ENCODE data around the gene PDE10A. TPM values are rescaled to one million over a fixed set of nuclear protein-coding genes. Genes with fewer than 3 reads are reported as not detected.
A peak's percentile ranks its signal among the peaks of the same experiment; 100 is the strongest.

PDE10A gene
- total and polyA plus RNA-seq, 7 experiments from 2014 or later: not detected

DNA sequence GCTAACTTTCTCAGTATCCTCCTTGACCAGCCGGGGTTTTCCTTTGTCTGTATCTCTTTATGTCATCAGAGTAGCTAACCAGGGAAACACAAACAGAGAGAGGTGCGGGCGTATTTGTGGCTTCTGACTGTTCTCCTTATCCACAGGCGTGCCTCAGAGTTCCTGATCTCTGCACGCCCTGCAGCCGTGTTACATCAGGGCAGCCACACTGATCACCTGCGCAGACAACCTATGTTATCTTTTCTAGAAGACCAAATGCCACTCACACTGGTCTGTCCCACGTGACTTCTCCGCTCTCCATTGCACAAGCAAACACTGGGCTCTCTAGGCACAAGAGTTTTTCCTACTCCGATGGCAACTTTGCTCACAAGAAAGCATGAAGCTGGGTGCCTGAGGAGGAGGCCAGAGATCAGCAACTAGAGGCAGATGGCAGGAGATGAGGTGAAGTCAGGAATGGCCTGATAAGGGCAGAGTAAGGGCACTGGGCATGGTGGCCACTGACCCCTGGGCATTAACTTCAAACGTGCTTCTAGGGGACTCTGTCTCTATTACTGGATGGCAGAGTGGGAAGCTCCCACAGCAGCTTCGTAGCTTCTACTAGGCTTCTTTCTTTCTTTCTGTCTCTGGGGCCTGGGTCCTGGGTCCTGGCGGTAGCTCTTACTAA is 4.5 kb downstream of the PDE10A start:
- peak overlapping the region in 1 of 10 donors; percentile 18 for H3K4me3 Mint-ChIP-seq
- intact Hi-C loops (cut with micrococcal nuclease): loop anchor here in 1 of 2 donors (1.0 kb wide), 1 partner anchor 8 kb away; no protein-coding TSS in a partner anchor

DNA sequence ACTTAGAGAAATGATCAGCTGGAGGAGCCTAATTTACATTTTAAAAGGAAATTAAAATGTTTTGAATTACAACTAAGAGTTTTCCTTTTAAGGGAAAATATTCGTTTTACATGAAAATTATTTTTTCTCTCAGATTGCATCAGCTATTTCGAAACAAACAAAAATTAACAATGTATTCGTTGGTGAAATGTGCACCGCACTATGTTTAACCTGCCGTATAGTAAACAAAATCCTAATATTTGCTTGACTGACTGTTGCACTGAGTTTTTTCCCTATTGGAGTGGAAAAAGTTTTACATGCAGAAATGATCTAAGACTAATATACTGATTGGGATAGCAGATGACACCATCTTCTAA is 5.7 kb downstream of the PDE10A start:
- Mint-ChIP-seq H3K36me3 (no peaks in the 10 kb centered on the region), H3K4me1 (peaks cover 0 to 5% (median 0%) of the 10 kb centered on the region in 7 donors), H3K27me3 (peaks cover 23 to 32% (median 27%) of the 10 kb centered on the region in 5 donors), H3K9me3 (peaks cover 0 to 6% (median 0%) of the 10 kb centered on the region in 11 donors), H3K4me3 (no peak overlapping the region), H3K27ac (no peak overlapping the region)
- POLR2A ChIA-PET: no interaction called here
- CTCF ChIA-PET: no interaction called here
- Histone ChIP-seq H3K36me3 (ENCODE audit: control insufficient read depth in 2 of 3, insufficient read depth in 3 of 3, low read length in 3 of 3) (no peaks in the 10 kb centered on the region), H3K4me1 (ENCODE audit: control insufficient read depth in 2 of 2, insufficient read depth in 2 of 2, low read length in 2 of 2) (no peaks in the 10 kb centered on the region), H3K27ac (ENCODE audit: low read depth, low read length) (no peak overlapping the region), H3K9me3 (ENCODE audit: control insufficient read depth in 2 of 3, low read length in 3 of 3) (no peaks in the 10 kb centered on the region), H3K4me3 (ENCODE audit: low read length) (no peak overlapping the region), H3K27me3 (ENCODE audit: control insufficient read depth in 2 of 2, insufficient read depth in 2 of 2, low read length in 2 of 2) (no peaks in the 10 kb centered on the region)
- intact Hi-C loops (cut with micrococcal nuclease): no loop called here
- ATAC-seq (no peak), DNase-seq (no peak)

More for the DNA sequence above, 4.5 kb downstream of the PDE10A start:
- no peak overlapping the region for H3K27ac ChIP-seq (ENCODE audit: low read depth, low read length)
- no peaks in the 10 kb centered on the region for H3K36me3 ChIP-seq (ENCODE audit: control insufficient read depth in 2 of 3, insufficient read depth in 3 of 3, low read length in 3 of 3)
- Mint-ChIP-seq H3K27ac (no peak overlapping the region), H3K36me3 (no peaks in the 10 kb centered on the region), H3K4me1 (peaks cover 0 to 5% (median 0%) of the 10 kb centered on the region in 7 donors), H3K27me3 (peaks cover 26 to 36% (median 30%) of the 10 kb centered on the region in 5 donors), H3K9me3 (peaks cover 0 to 6% (median 0%) of the 10 kb centered on the region in 11 donors)
- ChIA-PET CTCF (no interaction called here), POLR2A (interaction anchor here (0.7 kb wide), 1 partner anchor 1605 kb away, joined by 6 read pairs; no protein-coding TSS in a partner anchor)
- ATAC-seq (no peak), DNase-seq (no peak)
- no peaks in the 10 kb centered on the region for H3K27me3 ChIP-seq (ENCODE audit: control insufficient read depth in 2 of 2, insufficient read depth in 2 of 2, low read length in 2 of 2)
- H3K4me3 ChIP-seq (ENCODE audit: low read length): no peak overlapping the region
- no peaks in the 10 kb centered on the region for H3K4me1 ChIP-seq (ENCODE audit: control insufficient read depth in 2 of 2, insufficient read depth in 2 of 2, low read length in 2 of 2)
- H3K9me3 ChIP-seq (ENCODE audit: control insufficient read depth in 2 of 3, low read length in 3 of 3): no peaks in the 10 kb centered on the region

DNA sequence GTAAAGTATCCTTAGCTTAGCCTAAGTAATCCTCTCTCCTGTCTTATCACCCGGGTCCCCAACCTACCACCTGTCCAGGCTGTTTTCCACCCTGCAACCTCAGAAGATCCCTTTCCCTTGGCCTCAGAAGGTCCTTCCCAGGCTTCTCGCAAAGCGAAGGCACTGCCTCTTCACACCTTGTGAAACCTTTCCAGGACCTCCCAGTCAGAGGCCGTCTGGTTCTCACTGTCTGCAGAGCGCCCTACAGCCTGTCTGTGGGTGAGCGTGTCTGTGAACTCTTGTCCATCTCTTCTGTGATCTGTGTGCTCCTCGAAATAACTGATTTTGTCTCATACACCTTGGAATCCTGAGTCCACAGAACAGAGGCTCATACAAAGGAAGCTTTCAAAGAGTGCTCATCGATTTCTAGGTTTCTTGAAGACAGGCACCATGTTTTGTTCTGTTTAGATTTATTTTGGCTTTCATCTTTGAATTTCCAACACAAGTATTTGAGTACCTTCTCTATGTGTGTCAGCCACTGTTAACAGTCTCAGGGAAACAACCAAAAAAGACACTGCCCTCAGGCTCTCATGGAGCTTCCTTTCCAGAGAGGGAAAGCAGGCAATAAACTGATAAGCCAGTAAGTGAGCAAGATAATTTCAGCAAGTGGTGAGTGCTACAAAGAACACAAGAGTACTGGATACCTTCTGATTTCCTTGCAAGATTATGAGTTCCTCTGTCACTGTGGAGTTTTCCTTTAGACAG is 6.3 kb downstream of the PDE10A start:
- DNase-seq (no peak), ATAC-seq (no peak)
- no peak overlapping the region for H3K27ac Mint-ChIP-seq
- peaks cover 0 to 5% (median 0%) of the 10 kb centered on the region in 7 donors for H3K4me1 Mint-ChIP-seq
- no peak overlapping the region for H3K27ac ChIP-seq (ENCODE audit: low read depth, low read length)
- no peak overlapping the region for H3K4me3 ChIP-seq (ENCODE audit: low read length)
- no peak overlapping the region for H3K4me3 Mint-ChIP-seq
- no peaks in the 10 kb centered on the region for H3K9me3 ChIP-seq (ENCODE audit: control insufficient read depth in 2 of 3, low read length in 3 of 3)
- no peaks in the 10 kb centered on the region for H3K36me3 ChIP-seq (ENCODE audit: control insufficient read depth in 2 of 3, insufficient read depth in 3 of 3, low read length in 3 of 3)
- H3K9me3 Mint-ChIP-seq: peaks cover 0 to 6% (median 0%) of the 10 kb centered on the region in 11 donors
- no peaks in the 10 kb centered on the region for H3K27me3 ChIP-seq (ENCODE audit: control insufficient read depth in 2 of 2, insufficient read depth in 2 of 2, low read length in 2 of 2)
- POLR2A ChIA-PET: no interaction called here
- intact Hi-C loops (cut with micrococcal nuclease): no loop called here
- CTCF ChIA-PET: no interaction called here
- H3K27me3 Mint-ChIP-seq: peaks cover 23 to 31% (median 27%) of the 10 kb centered on the region in 5 donors
- no peaks in the 10 kb centered on the region for H3K36me3 Mint-ChIP-seq
- H3K4me1 ChIP-seq (ENCODE audit: control insufficient read depth in 2 of 2, insufficient read depth in 2 of 2, low read length in 2 of 2): no peaks in the 10 kb centered on the region

DNA sequence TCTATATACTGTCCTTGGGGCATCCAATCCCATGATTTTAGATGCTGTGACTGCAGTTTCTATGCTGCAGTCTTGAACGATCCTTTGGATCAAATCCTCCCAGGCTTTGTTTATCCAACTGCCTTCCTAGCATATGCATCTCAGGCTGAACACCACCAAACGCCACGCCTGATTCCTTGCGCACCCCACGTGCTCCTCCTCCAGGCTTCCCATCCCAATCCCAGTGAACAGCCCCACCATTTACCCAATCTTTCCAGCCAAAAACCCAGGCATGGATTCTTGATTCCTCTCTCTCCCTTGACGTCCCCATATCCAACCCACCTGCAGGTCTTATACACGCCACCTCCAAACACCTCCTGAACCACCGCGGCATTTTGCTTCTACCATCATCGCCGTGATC is 7.8 kb downstream of the PDE10A start:
- H3K36me3 ChIP-seq (ENCODE audit: control insufficient read depth in 2 of 3, insufficient read depth in 3 of 3, low read length in 3 of 3): no peaks in the 10 kb centered on the region
- no peaks in the 10 kb centered on the region for H3K9me3 ChIP-seq (ENCODE audit: control insufficient read depth in 2 of 3, low read length in 3 of 3)
- H3K27me3 Mint-ChIP-seq: peaks cover 23 to 28% (median 24%) of the 10 kb centered on the region in 5 donors
- no peak overlapping the region for H3K4me3 ChIP-seq (ENCODE audit: low read length)
- DNase-seq: no peak
- no peak overlapping the region for H3K27ac Mint-ChIP-seq
- H3K36me3 Mint-ChIP-seq: no peaks in the 10 kb centered on the region
- POLR2A ChIA-PET: no interaction called here
- H3K27me3 ChIP-seq (ENCODE audit: control insufficient read depth in 2 of 2, insufficient read depth in 2 of 2, low read length in 2 of 2): no peaks in the 10 kb centered on the region
- no peak overlapping the region for H3K27ac ChIP-seq (ENCODE audit: low read depth, low read length)
- no peaks in the 10 kb centered on the region for H3K4me1 ChIP-seq (ENCODE audit: control insufficient read depth in 2 of 2, insufficient read depth in 2 of 2, low read length in 2 of 2)
- no peak for ATAC-seq
- H3K9me3 Mint-ChIP-seq: peaks cover 0 to 6% (median 0%) of the 10 kb centered on the region in 11 donors
- CTCF ChIA-PET: no interaction called here
- H3K4me1 Mint-ChIP-seq: peaks cover 0 to 5% (median 0%) of the 10 kb centered on the region in 7 donors
- no peak overlapping the region for H3K4me3 Mint-ChIP-seq
- intact Hi-C loops (cut with micrococcal nuclease): no loop called here

DNA sequence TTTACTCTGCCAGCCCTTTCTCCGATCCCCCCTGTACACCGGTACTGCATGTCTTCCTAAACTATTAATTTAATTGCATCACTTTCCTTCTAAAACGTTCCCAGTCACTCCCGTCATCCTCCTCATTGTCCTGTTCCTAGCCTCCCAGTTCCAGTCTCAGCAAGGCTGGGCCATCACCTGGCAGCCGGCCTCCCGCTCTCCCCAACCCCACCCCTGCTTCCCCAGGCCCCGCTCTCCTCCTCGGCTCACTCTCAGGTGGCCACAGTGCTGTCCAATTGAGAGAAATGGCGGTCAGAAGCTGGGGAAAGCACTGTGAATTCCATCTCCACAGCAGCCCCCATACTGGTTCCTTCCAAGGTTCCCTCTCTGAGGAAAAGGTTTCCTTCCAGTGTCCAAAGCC is 8.9 kb downstream of the PDE10A start:
- H3K36me3 ChIP-seq (ENCODE audit: control insufficient read depth in 2 of 3, insufficient read depth in 3 of 3, low read length in 3 of 3): no peaks in the 10 kb centered on the region
- H3K27me3 Mint-ChIP-seq: peaks cover 14 to 18% (median 15%) of the 10 kb centered on the region in 5 donors
- no peak overlapping the region for H3K27ac Mint-ChIP-seq
- ChIA-PET POLR2A (no interaction called here), CTCF (no interaction called here)
- DNase-seq (no peak), ATAC-seq (no peak)
- H3K27me3 ChIP-seq (ENCODE audit: control insufficient read depth in 2 of 2, insufficient read depth in 2 of 2, low read length in 2 of 2): no peaks in the 10 kb centered on the region
- H3K4me3 ChIP-seq (ENCODE audit: low read length): no peak overlapping the region
- no peaks in the 10 kb centered on the region for H3K36me3 Mint-ChIP-seq
- H3K4me1 Mint-ChIP-seq: no peaks in the 10 kb centered on the region
- intact Hi-C loops (cut with micrococcal nuclease): no loop called here
- peaks cover 0 to 5% (median 0%) of the 10 kb centered on the region in 11 donors for H3K9me3 Mint-ChIP-seq
- no peak overlapping the region for H3K27ac ChIP-seq (ENCODE audit: low read depth, low read length)
- H3K4me3 Mint-ChIP-seq: no peak overlapping the region
- H3K4me1 ChIP-seq (ENCODE audit: control insufficient read depth in 2 of 2, insufficient read depth in 2 of 2, low read length in 2 of 2): no peaks in the 10 kb centered on the region
- H3K9me3 ChIP-seq (ENCODE audit: control insufficient read depth in 2 of 3, low read length in 3 of 3): no peaks in the 10 kb centered on the region

DNA sequence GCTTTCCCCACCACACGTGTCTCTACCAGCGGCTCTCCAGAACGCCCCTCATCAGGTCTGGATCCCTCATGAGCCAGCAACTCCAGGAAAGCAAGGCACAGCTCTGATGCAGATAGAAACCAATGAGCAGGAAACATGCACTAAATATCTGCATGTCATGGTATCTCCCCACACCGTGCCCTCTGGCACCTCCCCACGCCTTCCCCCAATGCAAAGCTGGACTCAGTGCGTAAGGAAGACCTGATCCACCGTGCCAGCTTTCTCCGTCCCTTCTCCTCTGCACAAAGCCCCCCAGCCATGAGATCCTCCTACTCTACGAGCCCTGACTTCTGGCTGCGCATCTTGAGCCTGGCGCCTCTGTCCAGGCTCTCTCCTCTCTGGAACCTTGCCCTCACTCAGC is 9.4 kb downstream of the PDE10A start:
- no peaks in the 10 kb centered on the region for H3K36me3 ChIP-seq (ENCODE audit: control insufficient read depth in 2 of 3, insufficient read depth in 3 of 3, low read length in 3 of 3)
- H3K27me3 ChIP-seq (ENCODE audit: control insufficient read depth in 2 of 2, insufficient read depth in 2 of 2, low read length in 2 of 2): no peaks in the 10 kb centered on the region
- no peak for DNase-seq
- Mint-ChIP-seq H3K4me3 (no peak overlapping the region), H3K36me3 (no peaks in the 10 kb centered on the region), H3K27ac (no peak overlapping the region), H3K4me1 (no peaks in the 10 kb centered on the region), H3K9me3 (peaks cover 0 to 5% (median under 1%) of the 10 kb centered on the region in 11 donors), H3K27me3 (peaks cover 8 to 12% (median 10%) of the 10 kb centered on the region in 5 donors)
- H3K27ac ChIP-seq (ENCODE audit: low read depth, low read length): no peak overlapping the region
- H3K4me3 ChIP-seq (ENCODE audit: low read length): no peak overlapping the region
- CTCF ChIA-PET: no interaction called here
- POLR2A ChIA-PET: no interaction called here
- ATAC-seq: peak; percentile 16
- intact Hi-C loops (cut with micrococcal nuclease): no loop called here
- H3K9me3 ChIP-seq (ENCODE audit: control insufficient read depth in 2 of 3, low read length in 3 of 3): no peaks in the 10 kb centered on the region
- H3K4me1 ChIP-seq (ENCODE audit: control insufficient read depth in 2 of 2, insufficient read depth in 2 of 2, low read length in 2 of 2): no peaks in the 10 kb centered on the region
